CD4-positive, alpha-beta T cell treated with Interleukin-17A for 1 hour (primary cell): ENCODE data around the gene TFDP3.

Experiments
- DNase-seq: peaks from one replicate; pipeline ENCODE4 v3.0.0-alpha.2; 2020

TFDP3 gene

DNA sequence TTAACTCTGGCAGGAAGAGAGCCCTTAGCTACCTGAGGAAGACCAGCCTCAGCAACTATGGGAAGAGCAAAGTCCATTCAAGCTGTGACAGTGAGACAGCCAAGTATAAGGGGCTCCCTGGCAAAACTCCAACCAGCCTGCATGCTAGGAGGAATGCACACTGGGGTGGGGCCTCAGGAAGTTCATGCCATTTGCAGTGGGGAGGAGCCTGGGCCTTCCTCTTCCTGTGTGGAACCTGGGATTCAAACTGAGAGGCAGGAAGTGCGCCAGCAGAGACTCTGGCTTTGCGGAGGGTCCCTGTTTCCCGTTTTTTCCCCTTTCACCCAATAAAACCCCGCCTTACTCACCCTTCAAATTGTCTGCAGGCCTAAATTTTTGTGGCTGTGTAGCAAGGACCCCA lies 33.0 kb downstream of the TFDP3 start:
- DNase-seq = no peak

DNA sequence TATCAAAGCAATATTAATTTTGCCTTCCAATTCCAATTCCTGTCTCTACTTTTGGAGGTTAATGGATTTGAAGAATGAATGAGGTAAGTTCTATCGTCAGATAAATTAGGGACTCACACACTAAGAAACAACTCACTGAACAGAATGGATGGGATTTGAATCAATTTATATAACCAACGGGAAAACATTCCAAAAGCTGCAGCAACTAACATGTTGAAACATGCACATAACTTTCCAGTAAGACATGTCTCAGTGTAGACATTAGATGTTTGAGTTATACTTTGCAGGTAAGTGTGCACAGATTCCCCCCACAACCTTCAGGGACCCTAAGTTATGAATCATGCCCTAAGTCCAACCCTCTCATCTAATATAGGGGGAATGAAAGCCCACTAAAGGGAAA lies 34.3 kb downstream of the TFDP3 start:
- DNase-seq = no peak

DNA sequence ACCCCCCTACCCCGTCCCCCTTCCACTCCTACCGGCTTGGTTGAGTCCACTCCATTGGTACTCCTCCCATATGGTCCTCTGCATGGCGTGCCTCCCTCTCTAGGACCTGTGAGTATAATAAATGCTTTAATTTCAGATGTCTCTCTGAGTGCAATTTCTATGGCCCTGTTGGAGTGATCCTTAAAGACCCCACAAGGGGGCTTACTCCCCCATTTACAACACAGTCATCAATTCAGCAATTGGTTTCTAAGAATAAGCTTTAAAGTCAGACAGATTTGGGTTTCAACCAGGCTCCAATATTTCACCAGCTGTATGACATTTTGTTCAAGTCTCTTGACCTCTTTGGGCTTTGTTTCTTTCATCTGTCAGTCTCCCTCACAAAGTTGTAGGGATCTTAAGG lies 38.7 kb downstream of the TFDP3 start:
- no peak for DNase-seq

DNA sequence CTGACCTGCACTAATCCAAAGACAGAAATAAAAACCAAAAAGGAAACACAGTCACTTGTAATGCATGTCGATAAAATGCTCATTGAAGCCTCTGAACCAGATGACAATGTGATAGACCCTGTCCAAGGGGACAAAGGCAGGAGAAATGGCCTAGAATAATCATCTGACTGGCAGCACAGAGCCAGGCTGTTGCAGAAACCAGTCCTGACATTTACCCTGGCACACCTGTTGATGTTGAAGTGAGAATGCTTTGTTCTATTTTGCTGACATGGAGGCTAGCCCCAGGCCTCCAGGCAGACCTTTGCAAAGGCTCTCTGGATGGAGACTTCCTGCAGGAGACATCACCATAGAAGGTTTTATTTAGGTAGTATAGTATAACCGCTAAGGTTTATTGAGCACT lies 41.0 kb downstream of the TFDP3 start:
- DNase-seq = no peak

DNA sequence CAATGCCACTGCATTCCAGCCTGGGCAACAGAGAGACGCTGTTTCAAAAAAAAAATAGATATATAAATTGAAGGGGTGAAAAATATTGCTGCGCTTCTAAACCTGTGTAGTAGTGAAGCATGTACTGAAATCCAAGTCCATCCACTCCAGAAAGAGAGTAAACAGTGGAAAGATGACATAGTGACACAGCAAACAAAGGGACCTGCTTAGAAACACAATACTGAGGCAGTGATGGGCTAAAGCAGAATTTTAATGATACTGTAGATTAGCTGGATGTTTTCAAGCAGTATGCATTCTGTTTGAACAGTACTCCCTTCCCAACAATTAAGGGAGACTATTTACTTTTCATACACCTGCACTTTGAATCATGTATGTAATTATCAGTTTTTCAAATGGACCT lies 42.5 kb downstream of the TFDP3 start:
- DNase-seq = no peak

DNA sequence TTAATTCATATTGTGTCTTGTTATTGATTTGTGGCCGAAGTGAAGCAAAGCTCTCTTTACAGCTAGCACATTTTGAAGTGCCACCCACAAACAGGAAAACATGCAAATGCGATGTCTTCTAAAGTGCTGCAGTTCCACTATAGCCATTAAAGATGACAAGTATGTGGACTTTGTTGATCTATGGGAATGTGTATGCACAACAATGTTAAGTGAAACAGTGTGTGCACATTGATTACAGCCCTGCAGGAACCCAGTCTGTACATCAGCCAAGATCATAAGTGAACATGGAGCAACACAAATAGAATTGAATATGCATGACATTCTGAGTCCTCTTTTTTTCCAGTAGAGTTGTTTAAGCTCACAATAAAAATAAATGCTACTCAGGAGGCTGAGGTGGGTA lies 43.0 kb downstream of the TFDP3 start:
- DNase-seq = no peak

DNA sequence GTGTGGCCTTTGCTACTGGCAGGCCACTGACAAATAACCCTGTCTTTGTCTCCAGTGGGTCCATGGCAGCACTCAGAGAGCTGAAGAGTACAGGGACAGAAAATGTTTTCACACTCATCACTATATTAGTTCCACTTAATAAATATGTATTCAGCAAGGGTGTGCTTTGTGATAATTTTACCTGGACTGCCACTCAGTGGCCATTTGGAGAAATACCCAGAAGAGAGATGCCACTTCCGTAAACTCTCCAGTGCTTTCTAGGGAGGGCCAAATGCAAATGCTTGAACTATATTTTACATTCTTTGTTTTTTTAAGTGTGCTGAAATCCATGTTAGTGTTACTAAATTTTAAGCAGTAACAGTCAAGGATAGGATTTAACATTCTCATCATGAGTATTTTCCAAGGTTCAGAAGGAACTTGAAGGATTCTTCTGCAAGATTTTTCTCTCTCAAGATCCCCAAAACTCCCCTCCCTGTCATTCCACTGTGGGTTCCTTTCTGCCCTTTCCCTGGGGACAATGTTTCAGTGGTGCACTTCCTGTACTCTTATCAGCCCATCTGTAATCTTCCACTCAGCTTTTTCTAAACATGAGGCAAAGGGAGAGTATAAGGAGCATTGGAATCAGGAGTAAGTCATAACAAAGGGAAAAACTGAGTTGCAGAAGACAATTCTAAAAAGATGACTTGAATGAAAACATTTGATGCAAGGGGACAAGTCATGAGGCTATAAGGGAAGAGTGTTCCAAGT lies 46.0 kb downstream of the TFDP3 start:
- no peak for DNase-seq
